NCI-H187 (cell line): ENCODE results near the gene DRC7.
"Not testable (repeated sequence)": the region's sequence is repeated elsewhere in the genome, so short reads cannot be mapped to it uniquely, and the experiment has no call there.

ENCODE experiments used
- DNase-seq, 2 experiments: peaks; one replicate each; lab custom pipeline; 2025; lab: John Stamatoyannopoulos, UW

Gene DRC7

GRCh38 chr16:57711993-57712392 is 17.4 kb downstream of the DRC7 start:
- DNase-seq, result no peak

GRCh38 chr16:57712569-57712968 is 18.0 kb downstream of the DRC7 start:
- DNase-seq, result not testable (repeated sequence)

- no peak for DNase-seq
Measured at GRCh38 chr16:57713596-57713995, 19.0 kb downstream of the DRC7 start.

- DNase-seq, result no peak
Measured at GRCh38 chr16:57714047-57714446, 19.4 kb downstream of the DRC7 start.

- no peak for DNase-seq
Measured at GRCh38 chr16:57720142-57720575, 25.6 kb downstream of the DRC7 start.

GRCh38 chr16:57721356-57722209 is 27.0 kb downstream of the DRC7 start:
- no peak for DNase-seq

- DNase-seq, result no peak
Measured at GRCh38 chr16:57722210-57722499, 27.5 kb downstream of the DRC7 start.

- DNase-seq, result no peak
Measured at GRCh38 chr16:57722651-57723050, 28.0 kb downstream of the DRC7 start.

- DNase-seq, result no peak
Measured at GRCh38 chr16:57723170-57723569, 28.6 kb downstream of the DRC7 start.

GRCh38 chr16:57724531-57724930 is 29.9 kb downstream of the DRC7 start:
- DNase-seq, result no peak

- no peak for DNase-seq
Measured at GRCh38 chr16:57725151-57725550, 30.5 kb downstream of the DRC7 start.

- DNase-seq, result no peak
Measured at GRCh38 chr16:57725554-57725953, 30.9 kb downstream of the DRC7 start.

- DNase-seq, result no peak
Measured at GRCh38 chr16:57725976-57726375, 31.4 kb downstream of the DRC7 start.

GRCh38 chr16:57726433-57726947 is 31.9 kb downstream of the DRC7 start:
- DNase-seq, result no peak

- DNase-seq, result no peak
Measured at GRCh38 chr16:57727610-57728009, 33.0 kb downstream of the DRC7 start.

GRCh38 chr16:57728336-57729181 is 34.0 kb downstream of the DRC7 start:
- no peak for DNase-seq

- no peak for DNase-seq
Measured at GRCh38 chr16:57729182-57729484, 34.5 kb downstream of the DRC7 start.

GRCh38 chr16:57729852-57730251 is 35.2 kb downstream of the DRC7 start:
- DNase-seq, result not testable (repeated sequence)

GRCh38 chr16:57730771-57731730 is 36.4 kb downstream of the DRC7 start:
- no peak for DNase-seq

- DNase-seq, result no peak
Measured at GRCh38 chr16:57732037-57732436, 37.4 kb downstream of the DRC7 start.

- no peak for DNase-seq
Measured at GRCh38 chr16:57732714-57733113, 38.1 kb downstream of the DRC7 start.

- DNase-seq, result no peak
Measured at GRCh38 chr16:57734308-57734924, 39.8 kb downstream of the DRC7 start.
